ENCODE results near the gene B3GNT7.

Gene B3GNT7

DNA sequence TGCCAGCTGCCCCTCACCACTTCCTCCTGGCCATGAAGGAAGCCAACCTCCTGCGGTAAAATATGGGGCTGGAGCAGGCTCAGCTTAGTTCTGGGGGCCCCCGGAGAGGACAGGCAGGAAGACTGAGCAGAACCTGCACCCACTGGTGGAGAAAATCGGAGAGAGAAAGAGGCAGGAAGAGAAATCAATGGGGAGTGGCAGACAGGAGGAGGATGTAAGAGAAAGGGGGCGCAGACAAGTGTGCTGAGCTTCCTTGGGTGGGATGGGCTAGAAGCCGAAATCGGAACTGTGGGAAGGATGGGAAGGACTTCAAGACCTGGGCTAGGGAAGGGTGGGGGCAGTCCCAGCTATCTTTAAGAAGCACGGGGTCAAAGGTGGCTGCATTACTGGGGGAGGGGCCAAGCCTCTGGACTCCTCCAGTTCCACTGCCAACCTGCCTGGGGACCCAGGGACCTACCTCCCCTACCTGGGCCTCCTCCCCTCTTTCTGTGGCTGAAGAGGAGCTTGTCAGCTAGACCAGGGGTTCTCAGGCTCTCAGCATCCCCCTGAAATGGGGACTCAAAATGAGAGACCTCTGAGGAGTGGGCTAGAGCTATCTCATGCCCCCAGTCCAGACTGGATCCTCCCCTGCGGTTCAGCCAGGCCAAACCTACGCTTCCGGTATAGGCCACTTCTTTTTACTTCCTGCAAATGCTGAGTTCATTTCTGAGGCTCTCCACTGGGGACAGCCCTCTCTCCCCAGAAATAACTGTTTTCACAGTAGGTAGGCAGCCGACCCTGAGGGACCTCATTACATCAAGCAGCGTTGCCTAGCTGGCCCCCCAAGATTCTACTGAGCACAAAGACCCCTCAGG lies 33.6 kb upstream of the B3GNT7 start:
- H3K9me3 ChIP-seq (ENCODE audit: control insufficient read depth, low read length), result no peaks in the 10 kb centered on the region
- peaks cover 2% of the 10 kb centered on the region for H3K79me1 ChIP-seq (replicated peaks; ENCODE audit: low read length, poor library complexity, severe bottlenecking)
- no peaks in the 10 kb centered on the region for H3K27me3 ChIP-seq (ENCODE audit: control insufficient read depth in 1 of 2, insufficient read depth in 1 of 2, low read length in 2 of 2)
- no peak overlapping the region for H3K18ac ChIP-seq (ENCODE audit: low read depth in 1 of 2, low read length in 2 of 2)
- no peak overlapping the region for H3K9ac ChIP-seq (ENCODE audit: low read length)
- no peak overlapping the region for H4K8ac ChIP-seq (ENCODE audit: low read length)
- H3K23ac ChIP-seq (ENCODE audit: low read length in 2 of 2), result no peak overlapping the region
- no peak for DNase-seq
- no peak overlapping the region for H2AFZ ChIP-seq (ENCODE audit: low read depth, low read length)
- H3K4me1 ChIP-seq (ENCODE audit: control insufficient read depth, insufficient read depth, low read depth, low read length), result peaks cover 18% of the 10 kb centered on the region
- peaks cover 50 to 57% of the 10 kb centered on the region in 2 experiments for H3K36me3 ChIP-seq (ENCODE audit: control insufficient read depth in 1 of 2, insufficient read depth in 2 of 2, low read depth in 1 of 2, low read length in 2 of 2)
- H3K27ac ChIP-seq (ENCODE audit: low read length, poor library complexity, severe bottlenecking), result no peak overlapping the region
- 93% methylated on average over 11 of the region's 12 CpGs for WGBS
- no peak overlapping the region for H2BK15ac ChIP-seq (ENCODE audit: low read depth, poor library complexity, severe bottlenecking)
- H3K4me3 ChIP-seq (ENCODE audit: insufficient read depth in 1 of 2, low read depth in 1 of 2, low read length in 2 of 2), result no peak overlapping the region
- no peak overlapping the region for H2AK5ac ChIP-seq (ENCODE audit: low read length, severe bottlenecking)
- no peak overlapping the region for H2BK5ac ChIP-seq (ENCODE audit: low read depth, low read length, poor library complexity, severe bottlenecking)
- no peak overlapping the region for H2BK120ac ChIP-seq (ENCODE audit: low read depth, low read length)
- H3K4ac ChIP-seq (ENCODE audit: low read depth in 1 of 2, low read length in 2 of 2), result no peak overlapping the region
- no peak overlapping the region for H3K14ac ChIP-seq (ENCODE audit: low read length in 2 of 2)
- H3K4me2 ChIP-seq (ENCODE audit: low read length, poor library complexity, severe bottlenecking), result no peak overlapping the region
- H4K91ac ChIP-seq (ENCODE audit: low read length), result no peak overlapping the region
- no peak overlapping the region for H2BK12ac ChIP-seq (ENCODE audit: low read length in 2 of 2)

DNA sequence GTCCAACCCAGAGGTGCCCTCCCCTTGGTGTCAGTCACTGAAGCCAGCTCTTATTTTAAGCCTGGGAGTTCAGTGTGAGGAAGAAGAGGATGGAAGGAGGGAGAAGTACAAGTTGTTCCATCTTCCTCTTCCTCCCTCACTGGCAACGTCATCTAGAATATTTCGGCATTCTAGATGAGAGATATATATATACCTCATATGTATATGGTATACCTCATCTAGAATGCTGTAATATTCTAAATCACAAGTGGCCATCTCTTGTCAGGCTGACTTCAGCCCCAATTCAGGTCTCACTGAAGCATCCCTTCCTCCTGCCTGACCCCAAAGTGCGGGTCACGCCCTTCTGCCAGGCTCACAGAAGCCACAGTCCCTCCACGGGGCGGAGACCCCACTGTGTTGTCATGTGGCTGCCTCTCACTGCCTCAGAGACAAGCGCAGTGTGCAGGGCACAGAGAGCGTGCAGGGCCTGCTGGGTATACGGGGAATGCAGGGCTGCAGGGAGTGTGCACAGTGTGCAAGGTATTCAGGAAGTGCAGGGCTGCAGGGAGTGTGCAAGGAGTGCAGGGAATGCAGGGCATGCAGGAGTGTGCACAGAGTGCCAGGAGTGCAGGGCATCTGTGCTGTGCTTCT lies 32.8 kb upstream of the B3GNT7 start:
- H2BK120ac ChIP-seq (ENCODE audit: low read depth, low read length), result no peak overlapping the region
- no peak overlapping the region for H2AFZ ChIP-seq (ENCODE audit: low read depth, low read length)
- no peak for DNase-seq
- H4K91ac ChIP-seq (ENCODE audit: low read length), result peak overlapping the region; percentile 2
- no peak overlapping the region for H2BK12ac ChIP-seq (ENCODE audit: low read length in 2 of 2)
- peaks cover 12% of the 10 kb centered on the region for H3K4me1 ChIP-seq (ENCODE audit: control insufficient read depth, insufficient read depth, low read depth, low read length)
- no peak overlapping the region for H3K27ac ChIP-seq (ENCODE audit: low read length, poor library complexity, severe bottlenecking)
- no peak overlapping the region for H2BK5ac ChIP-seq (ENCODE audit: low read depth, low read length, poor library complexity, severe bottlenecking)
- H3K4me2 ChIP-seq (ENCODE audit: low read length, poor library complexity, severe bottlenecking), result no peak overlapping the region
- H3K36me3 ChIP-seq (ENCODE audit: control insufficient read depth in 1 of 2, insufficient read depth in 2 of 2, low read depth in 1 of 2, low read length in 2 of 2), result peaks cover 50 to 58% of the 10 kb centered on the region in 2 experiments
- H2BK15ac ChIP-seq (ENCODE audit: low read depth, poor library complexity, severe bottlenecking), result no peak overlapping the region
- H2AK5ac ChIP-seq (ENCODE audit: low read length, severe bottlenecking), result no peak overlapping the region
- WGBS, result 93% methylated on average over 7 of the region's 9 CpGs
- H3K18ac ChIP-seq (ENCODE audit: low read depth in 1 of 2, low read length in 2 of 2), result no peak overlapping the region
- no peak overlapping the region for H3K23ac ChIP-seq (ENCODE audit: low read length in 2 of 2)
- H3K4me3 ChIP-seq (ENCODE audit: insufficient read depth in 1 of 2, low read depth in 1 of 2, low read length in 2 of 2), result no peak overlapping the region
- no peaks in the 10 kb centered on the region for H3K27me3 ChIP-seq (ENCODE audit: control insufficient read depth in 1 of 2, insufficient read depth in 1 of 2, low read length in 2 of 2)
- no peak overlapping the region for H3K9ac ChIP-seq (ENCODE audit: low read length)
- H4K8ac ChIP-seq (ENCODE audit: low read length), result no peak overlapping the region
- peaks cover 4% of the 10 kb centered on the region for H3K79me1 ChIP-seq (replicated peaks; ENCODE audit: low read length, poor library complexity, severe bottlenecking)
- H3K9me3 ChIP-seq (ENCODE audit: control insufficient read depth, low read length), result no peaks in the 10 kb centered on the region
- no peak overlapping the region for H3K14ac ChIP-seq (ENCODE audit: low read length in 2 of 2)
- H3K4ac ChIP-seq (ENCODE audit: low read depth in 1 of 2, low read length in 2 of 2), result no peak overlapping the region

DNA sequence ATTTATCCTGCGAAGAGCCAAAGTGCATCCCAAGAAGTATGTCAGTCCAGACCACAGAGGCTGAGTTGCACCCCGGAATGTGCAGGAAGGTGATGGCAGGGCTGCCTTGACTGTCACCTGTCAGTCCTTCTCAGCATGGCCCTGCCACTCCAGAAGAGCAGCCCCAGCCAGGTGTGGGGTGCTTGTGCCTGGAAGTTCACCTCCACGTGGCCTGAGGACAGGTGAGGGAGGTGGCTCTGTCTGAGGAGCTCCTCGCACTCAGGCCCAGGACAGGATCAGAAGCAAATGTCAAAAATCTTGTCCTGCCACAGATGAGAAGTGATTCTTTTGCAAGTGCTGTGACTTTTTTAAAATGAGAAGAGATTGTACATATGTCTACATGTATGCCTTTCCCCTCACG lies 31.4 kb upstream of the B3GNT7 start:
- peaks cover 4% of the 10 kb centered on the region for H3K79me1 ChIP-seq (replicated peaks; ENCODE audit: low read length, poor library complexity, severe bottlenecking)
- no peak overlapping the region for H2BK15ac ChIP-seq (ENCODE audit: low read depth, poor library complexity, severe bottlenecking)
- no peak overlapping the region for H2AK5ac ChIP-seq (ENCODE audit: low read length, severe bottlenecking)
- DNase-seq, result no peak
- no peak overlapping the region for H3K4me3 ChIP-seq (ENCODE audit: insufficient read depth in 1 of 2, low read depth in 1 of 2, low read length in 2 of 2)
- no peak overlapping the region for H4K8ac ChIP-seq (ENCODE audit: low read length)
- H3K4me1 ChIP-seq (ENCODE audit: control insufficient read depth, insufficient read depth, low read depth, low read length), result peaks cover 9% of the 10 kb centered on the region
- no peak overlapping the region for H3K4ac ChIP-seq (ENCODE audit: low read depth in 1 of 2, low read length in 2 of 2)
- H3K18ac ChIP-seq (ENCODE audit: low read depth in 1 of 2, low read length in 2 of 2), result no peak overlapping the region
- no peak overlapping the region for H3K14ac ChIP-seq (ENCODE audit: low read length in 2 of 2)
- H4K91ac ChIP-seq (ENCODE audit: low read length), result no peak overlapping the region
- H2BK12ac ChIP-seq (ENCODE audit: low read length in 2 of 2), result no peak overlapping the region
- peaks cover 42 to 59% of the 10 kb centered on the region in 2 experiments for H3K36me3 ChIP-seq (ENCODE audit: control insufficient read depth in 1 of 2, insufficient read depth in 2 of 2, low read depth in 1 of 2, low read length in 2 of 2)
- H3K27me3 ChIP-seq (ENCODE audit: control insufficient read depth in 1 of 2, insufficient read depth in 1 of 2, low read length in 2 of 2), result no peaks in the 10 kb centered on the region
- H2AFZ ChIP-seq (ENCODE audit: low read depth, low read length), result no peak overlapping the region
- H2BK120ac ChIP-seq (ENCODE audit: low read depth, low read length), result no peak overlapping the region
- no peak overlapping the region for H3K27ac ChIP-seq (ENCODE audit: low read length, poor library complexity, severe bottlenecking)
- H2BK5ac ChIP-seq (ENCODE audit: low read depth, low read length, poor library complexity, severe bottlenecking), result no peak overlapping the region
- H3K4me2 ChIP-seq (ENCODE audit: low read length, poor library complexity, severe bottlenecking), result no peak overlapping the region
- WGBS, result 97% methylated on average over 5 of the region's 5 CpGs
- no peak overlapping the region for H3K23ac ChIP-seq (ENCODE audit: low read length in 2 of 2)
- no peaks in the 10 kb centered on the region for H3K9me3 ChIP-seq (ENCODE audit: control insufficient read depth, low read length)
- H3K9ac ChIP-seq (ENCODE audit: low read length), result no peak overlapping the region

Measured in mesenchymal stem cell (in vitro differentiated cells and primary cell).